Lower leg skin (tissue), 3 donors: ENCODE measurements around the gene TNNT2.

Experiments
- POLR2A ChIP-seq, 2 donors: fragments of 450-650 bp; IDR thresholded peaks; one replicate each; pipeline ENCODE4 v1.6.1; 2016 to 2017; ENCODE audit warnings: antibody characterized with exemption in 2 of 2, mild to moderate bottlenecking in 1 of 2, moderate library complexity in 1 of 2
- TF ChIP-seq, protein P1 (sequence below), 3 donors: fragments of 450-650 bp; IDR thresholded peaks; one replicate each; pipeline ENCODE4 v1.5.1; 2016; ENCODE audit warnings: antibody characterized with exemption in 3 of 3, mild to moderate bottlenecking in 3 of 3, moderate library complexity in 2 of 3

DNA sequence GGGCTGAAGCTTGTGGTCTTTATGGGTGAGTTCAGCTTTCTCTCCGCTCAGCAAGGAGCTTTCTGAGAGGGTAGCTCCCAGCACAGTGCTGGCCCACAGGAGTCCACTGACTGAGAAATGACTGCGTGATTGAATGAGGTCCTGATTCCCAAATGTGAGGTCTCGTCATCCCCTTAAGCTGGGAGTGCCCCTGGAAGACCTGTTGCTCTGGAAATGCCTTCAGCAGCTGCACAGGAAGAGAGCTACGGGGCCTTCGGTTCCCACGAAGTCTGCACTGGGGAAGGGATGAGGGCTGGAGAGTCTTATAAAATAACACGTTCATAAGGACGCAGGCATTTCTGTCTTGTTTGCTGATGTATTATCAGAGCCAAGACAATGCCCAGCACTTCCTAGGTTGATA is 14.0 kb downstream of the TNNT2 start:
- TF ChIP-seq, protein P1, sequence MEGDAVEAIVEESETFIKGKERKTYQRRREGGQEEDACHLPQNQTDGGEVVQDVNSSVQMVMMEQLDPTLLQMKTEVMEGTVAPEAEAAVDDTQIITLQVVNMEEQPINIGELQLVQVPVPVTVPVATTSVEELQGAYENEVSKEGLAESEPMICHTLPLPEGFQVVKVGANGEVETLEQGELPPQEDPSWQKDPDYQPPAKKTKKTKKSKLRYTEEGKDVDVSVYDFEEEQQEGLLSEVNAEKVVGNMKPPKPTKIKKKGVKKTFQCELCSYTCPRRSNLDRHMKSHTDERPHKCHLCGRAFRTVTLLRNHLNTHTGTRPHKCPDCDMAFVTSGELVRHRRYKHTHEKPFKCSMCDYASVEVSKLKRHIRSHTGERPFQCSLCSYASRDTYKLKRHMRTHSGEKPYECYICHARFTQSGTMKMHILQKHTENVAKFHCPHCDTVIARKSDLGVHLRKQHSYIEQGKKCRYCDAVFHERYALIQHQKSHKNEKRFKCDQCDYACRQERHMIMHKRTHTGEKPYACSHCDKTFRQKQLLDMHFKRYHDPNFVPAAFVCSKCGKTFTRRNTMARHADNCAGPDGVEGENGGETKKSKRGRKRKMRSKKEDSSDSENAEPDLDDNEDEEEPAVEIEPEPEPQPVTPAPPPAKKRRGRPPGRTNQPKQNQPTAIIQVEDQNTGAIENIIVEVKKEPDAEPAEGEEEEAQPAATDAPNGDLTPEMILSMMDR (IDR thresholded peaks at IDR 0.05): no peak
- TF ChIP-seq POLR2A (IDR thresholded peaks at IDR 0.05): no peak
